GM12865 (cell line): Measurements from ENCODE around the gene DENND5B.
"Not testable (repeated sequence)": the region's sequence is repeated elsewhere in the genome, so short reads cannot be mapped to it uniquely, and the experiment has no call there.

Experiments used
- DNase-seq: peaks from one replicate; pipeline ENCODE4 v3.0.0; 2010; ENCODE audit warnings: low read depth
- H3K4me3 ChIP-seq: 2 replicates; pipeline ENCODE4 v1.5.1; 2011; ENCODE audit warnings: mild to moderate bottlenecking, low read depth, low read length, control low read depth
- CTCF ChIP-seq: IDR thresholded peaks from 2 replicates; pipeline ENCODE4 v1.5.1; 2011; ENCODE audit warnings: low read length, control low read depth, low read depth, inconsistent platforms; ENCODE audit not compliant: insufficient read depth; ENCODE audit errors: missing control alignments

Gene DENND5B

DNA sequence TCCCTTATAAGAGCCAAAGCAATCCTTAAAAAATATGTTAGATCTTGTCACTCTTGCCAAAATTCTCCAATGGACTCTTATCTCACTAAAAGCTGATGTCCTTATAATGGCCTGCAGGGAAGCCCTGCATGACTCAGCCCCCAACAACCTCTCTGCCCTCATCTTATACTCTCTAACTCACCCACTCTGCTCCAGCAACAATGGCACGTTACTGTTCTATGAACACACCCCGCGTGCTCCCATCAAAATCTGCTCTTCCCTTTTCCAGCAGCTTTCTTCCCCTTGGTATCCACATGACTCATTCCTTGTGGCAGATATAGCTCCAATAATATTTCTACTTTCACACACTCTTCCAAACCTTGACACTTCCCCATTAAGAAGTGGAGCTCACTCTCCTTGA, 108.1 kb downstream of the DENND5B start:
- no peak for DNase-seq
- no peak overlapping the region for H3K4me3 ChIP-seq
- TF ChIP-seq CTCF: no peak

DNA sequence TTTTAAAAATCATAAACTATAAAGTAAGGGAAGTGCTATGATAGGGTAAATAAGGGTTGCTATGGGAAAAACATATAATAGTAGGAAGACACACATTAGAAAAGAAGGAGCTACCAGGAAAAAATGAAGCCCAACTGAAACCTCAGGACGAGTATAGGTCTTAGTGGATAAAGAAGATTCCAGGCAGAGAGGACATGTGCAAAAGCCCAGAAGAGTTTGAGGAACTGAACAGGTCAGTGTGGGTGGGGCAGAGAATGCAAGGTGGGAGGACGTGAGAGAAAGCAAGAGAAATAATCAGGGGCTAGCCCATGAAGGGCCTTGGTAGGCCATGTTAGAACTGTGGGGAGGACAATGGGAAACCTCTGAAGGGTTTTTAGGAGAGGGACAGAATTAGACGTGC, 109.5 kb downstream of the DENND5B start:
- no peak for TF ChIP-seq CTCF
- H3K4me3 ChIP-seq: no peak overlapping the region
- no peak for DNase-seq

DNA sequence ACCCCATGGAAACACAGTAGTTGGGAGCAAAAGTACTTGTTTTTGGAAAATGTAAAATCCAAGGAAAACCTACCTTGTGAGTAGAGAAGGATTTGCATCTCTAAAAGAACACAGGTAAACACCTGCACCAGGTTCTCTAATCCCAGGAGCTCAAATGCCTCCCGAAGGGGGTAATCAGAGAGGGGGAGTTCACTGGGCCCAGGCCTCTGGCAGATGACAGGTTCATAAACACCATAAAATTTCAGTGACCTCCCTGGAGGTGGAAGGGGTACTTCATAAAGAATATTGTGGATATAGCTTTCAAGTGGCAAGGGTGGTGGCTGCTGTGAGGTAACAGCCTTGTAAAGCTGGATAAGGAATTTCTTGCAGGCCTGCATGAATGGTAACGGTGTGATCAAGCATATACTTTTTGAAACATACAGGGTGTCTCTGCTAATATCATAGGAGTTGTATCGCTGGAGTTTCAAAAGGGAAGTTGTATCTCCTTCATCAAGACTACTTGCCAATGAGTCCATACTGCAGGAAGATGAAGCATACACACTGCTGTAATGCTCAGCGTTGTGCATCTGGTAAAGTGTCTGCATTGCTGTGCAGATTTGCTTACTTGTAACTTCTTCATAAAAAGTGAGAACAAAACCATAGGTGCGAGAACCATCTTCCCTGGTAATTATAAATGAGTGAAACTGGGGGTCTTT, 111.3 kb downstream of the DENND5B start:
- DNase-seq: peak; percentile 39
- no peak overlapping the region for H3K4me3 ChIP-seq
- TF ChIP-seq CTCF: no peak

GRCh38 chr12:31478898-31479297, 112.0 kb downstream of the DENND5B start:
- TF ChIP-seq CTCF: no peak
- H3K4me3 ChIP-seq: no peak overlapping the region
- DNase-seq: no peak

DNA sequence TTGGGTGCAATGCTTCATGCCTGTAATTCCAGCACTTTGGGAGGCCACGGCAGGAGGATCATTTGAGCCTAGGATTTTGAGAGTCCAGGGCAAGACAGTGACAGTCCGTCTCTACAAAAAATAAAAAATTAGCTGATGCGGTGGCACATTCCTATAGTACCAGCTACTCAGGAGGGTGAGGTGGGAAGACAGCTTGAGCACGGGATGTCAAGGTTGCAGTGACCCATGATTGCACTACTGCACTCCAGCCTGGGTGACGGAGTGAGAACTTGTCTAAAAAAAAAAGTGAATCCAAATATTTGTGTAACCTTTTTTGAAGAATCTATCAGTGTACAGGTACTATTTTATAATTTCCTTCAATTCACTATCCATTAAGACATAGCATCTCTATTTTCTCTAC, 112.5 kb downstream of the DENND5B start:
- TF ChIP-seq CTCF: no peak
- H3K4me3 ChIP-seq: no peak overlapping the region
- no peak for DNase-seq

GRCh38 chr12:31477687-31478086, 113.2 kb downstream of the DENND5B start:
- H3K4me3 ChIP-seq: no peak overlapping the region
- TF ChIP-seq CTCF: no peak
- peak; percentile 74 for DNase-seq

- H3K4me3 ChIP-seq: no peak overlapping the region
- no peak for TF ChIP-seq CTCF
- DNase-seq: no peak
Observed at GRCh38 chr12:31476437-31476836, 114.5 kb downstream of the DENND5B start.

DNA sequence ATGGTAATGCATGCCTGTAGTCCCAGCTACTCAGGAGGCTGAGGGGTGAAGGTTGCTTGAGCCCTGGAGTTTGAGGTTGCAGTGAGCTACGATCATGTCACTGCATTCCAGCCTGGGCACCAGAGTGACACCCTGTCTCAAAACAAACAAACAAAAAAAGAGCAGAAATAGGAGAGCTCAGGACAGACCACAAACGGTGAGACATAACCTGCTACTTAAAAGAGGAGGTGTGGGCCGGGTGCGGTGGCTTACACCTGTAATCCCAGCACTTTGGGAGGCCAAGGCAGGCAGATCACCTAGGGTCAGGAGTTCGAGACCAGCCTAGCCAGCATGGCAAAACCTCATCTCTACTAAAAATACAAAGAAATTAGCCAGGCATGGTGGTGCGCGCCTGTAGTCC, 115.3 kb downstream of the DENND5B start:
- not testable (repeated sequence) for H3K4me3 ChIP-seq, DNase-seq
